Gastrocnemius medialis (tissue), 4 donors: Measurements from ENCODE around the gene ADAMTS10.

Experiments
- CTCF ChIP-seq, 5 experiments: fragments of 450-650 bp in 3 of 5; fragments of 200-600 bp in 2 of 5; sonication (generic) in 2 of 5; IDR thresholded peaks in 4 of 5; conservative IDR thresholded peaks in 1 of 5; 1 replicate in 4 of 5; 2 replicates in 1 of 5; pipeline ENCODE4 v1.5.1; 2016 to 2019; ENCODE audit warnings: antibody characterized with exemption in 5 of 5, mild to moderate bottlenecking in 3 of 5, moderate library complexity in 3 of 5
- POLR2A ChIP-seq, 2 donors: fragments of 450-650 bp; IDR thresholded peaks; one replicate each; pipeline ENCODE4 v1.6.1; 2017; ENCODE audit warnings: antibody characterized with exemption in 2 of 2, mild to moderate bottlenecking in 2 of 2, moderate library complexity in 2 of 2

GRCh38 chr19:8558325-8558724, 52.2 kb downstream of the ADAMTS10 start:
- no peak for TF ChIP-seq CTCF (IDR thresholded peaks at IDR 0.05 in 4 of 5, conservative IDR thresholded peaks at IDR 0.05 in 1 of 5)
- no peak for TF ChIP-seq POLR2A (IDR thresholded peaks at IDR 0.05)
